K562 (cell line): ENCODE results near the gene IFT122. TPM values are rescaled to one million over a fixed set of nuclear protein-coding genes. Genes with fewer than 3 reads are reported as not detected.

Experiments
- BHLHE40 ChIP-seq: IDR thresholded peaks from 2 replicates; pipeline ENCODE4 v1.6.1; 2011; ENCODE audit warnings: low read length, improper control_type of control experiment
- DIDO1 ChIP-seq: fragments of 450-650 bp; IDR thresholded peaks from 2 replicates; pipeline ENCODE4 v1.6.1; 2016; ENCODE audit warnings: low read depth, missing biosample characterization, missing genetic modification characterization
- ETS2 ChIP-seq: IDR thresholded peaks from 2 replicates; pipeline ENCODE4 v1.6.1; 2016; ENCODE audit warnings: borderline replicate concordance, missing genetic modification characterization, mild to moderate bottlenecking, moderate library complexity, missing compliant biosample characterization; ENCODE audit not compliant: poor library complexity, severe bottlenecking
- EWSR1 ChIP-seq: fragments of 450-650 bp; IDR thresholded peaks from 2 replicates; pipeline ENCODE4 v1.6.1; 2018; ENCODE audit warnings: borderline replicate concordance, mild to moderate bottlenecking, low read depth, moderate library complexity; ENCODE audit not compliant: partially characterized antibody
- KDM4B ChIP-seq, 2 experiments: fragments of 450-650 bp in 1 of 2; sonication (generic) in 1 of 2; IDR thresholded peaks; 2 replicates each; pipeline ENCODE4 v1.6.1; 2016 to 2017; ENCODE audit warnings: borderline replicate concordance in 2 of 2, antibody characterized with exemption in 1 of 2, low read depth in 1 of 2, mild to moderate bottlenecking in 1 of 2
- L3MBTL2 ChIP-seq: fragments of 450-650 bp; IDR thresholded peaks from 2 replicates; pipeline ENCODE4 v1.6.1; 2016; ENCODE audit warnings: mild to moderate bottlenecking, moderate library complexity
- MAZ ChIP-seq, 2 experiments: fragments of 450-650 bp in 1 of 2; sonication (generic) in 1 of 2; formaldehyde crosslinking; IDR thresholded peaks in 1 of 2; conservative IDR thresholded peaks in 1 of 2; 2 replicates each; pipeline versions ENCODE4 v1.4.0 to v1.5.0; 2020; ENCODE audit warnings: mild to moderate bottlenecking in 1 of 2, missing genetic modification reagents in 1 of 2
- MTA1 ChIP-seq: fragments of 450-650 bp; IDR thresholded peaks from 2 replicates; pipeline ENCODE4 v1.6.1; 2017; ENCODE audit warnings: borderline replicate concordance
- PHB ChIP-seq: fragments of 250-450 bp; sonication (Bioruptor Pico); IDR thresholded peaks from 2 replicates; pipeline ENCODE4 v1.5.0; 2021
- SUPT5H ChIP-seq: fragments of 450-650 bp; IDR thresholded peaks from 2 replicates; pipeline ENCODE4 v1.6.1; 2016
- ZNF224 ChIP-seq: sonication (generic); formaldehyde crosslinking; IDR thresholded peaks from 2 replicates; pipeline ENCODE4 v1.8.0; 2022; ENCODE audit warnings: mild to moderate bottlenecking, missing genetic modification reagents
- ZNF699 ChIP-seq: fragments of 250-450 bp; sonication (Bioruptor Pico); IDR thresholded peaks from 2 replicates; pipeline ENCODE4 v1.8.0; 2021; ENCODE audit warnings: mild to moderate bottlenecking, moderate library complexity; ENCODE audit not compliant: insufficient replicate concordance
- ZNF717 ChIP-seq: fragments of 250-450 bp; sonication (Bioruptor Pico); IDR thresholded peaks from 2 replicates; pipeline ENCODE4 v1.5.0; 2021
- polyA plus RNA-seq, 8 experiments: library from polyadenylated mRNA; depleted of rRNA in 4 of 8; stranded (reverse) in 5 of 8; unstranded in 3 of 8; fragments of >200 nt; fragmentation: Nextera tagmentation in 2 of 8; fragmentation: Illumina TruSeq in 1 of 8; extraction: Ambion mirVana in 2 of 8; extraction: Trizol in 1 of 8; gene quantifications; 2 replicates each; pipeline versions ENCODE4 v1.2.1 to v1.2.3, GENCODE V29; 2011 to 2014; ENCODE audit warnings: inconsistent platforms in 1 of 8, missing spikeins in 1 of 8
- total RNA-seq, 7 experiments: library from RNA; depleted of rRNA in 6 of 7; stranded (reverse); fragments of >200 nt in 6 of 7; fragmentation: Illumina TruSeq in 2 of 7; extraction: Trizol in 2 of 7; gene quantifications; 2 replicates each; pipeline versions ENCODE4 v1.2.1 to v1.2.3, GENCODE V29; 2011 to 2021; ENCODE audit warnings: low replicate concordance in 1 of 7
- TF ChIP-seq, protein P1 (sequence below), 2 experiments: fragments of 150-350 bp in 1 of 2; IDR thresholded peaks; 2 replicates each; pipeline ENCODE4 v1.6.1; 2012 to 2016; ENCODE audit warnings: low read depth in 2 of 2, low read length in 2 of 2, mild to moderate bottlenecking in 1 of 2, moderate library complexity in 1 of 2
- TF ChIP-seq, protein P2 (sequence below): fragments of 200-800 bp; sonication (Bioruptor generic); IDR thresholded peaks from 2 replicates; pipeline ENCODE4 v1.6.1; 2017; ENCODE audit warnings: missing genetic modification characterization, missing compliant biosample characterization
- TF ChIP-seq, protein P3 (sequence below), 3 experiments: fragments of 200-800 bp in 1 of 3; fragments of 250-450 bp in 1 of 3; fragments of 450-650 bp in 1 of 3; sonication (Bioruptor Pico) in 1 of 3; sonication (Bioruptor generic) in 1 of 3; formaldehyde crosslinking in 1 of 3; IDR thresholded peaks; 2 replicates each; pipeline versions ENCODE4 v1.6.1 to v1.8.0; 2016 to 2022; ENCODE audit warnings: mild to moderate bottlenecking in 2 of 3, missing genetic modification characterization in 2 of 3, missing compliant biosample characterization in 1 of 3, moderate library complexity in 1 of 3
- TF ChIP-seq, protein P4 (sequence below): sonication (generic); formaldehyde crosslinking; IDR thresholded peaks from 2 replicates; pipeline ENCODE4 v1.8.0; 2022; ENCODE audit warnings: mild to moderate bottlenecking, missing genetic modification reagents

Gene IFT122
- total and polyA plus RNA-seq, 9 of the 15 experiments (the other 6 are each of a cell fraction or from before 2014, with no cell fraction given): 2.4 to 11.5 (median 7.7) TPM

DNA sequence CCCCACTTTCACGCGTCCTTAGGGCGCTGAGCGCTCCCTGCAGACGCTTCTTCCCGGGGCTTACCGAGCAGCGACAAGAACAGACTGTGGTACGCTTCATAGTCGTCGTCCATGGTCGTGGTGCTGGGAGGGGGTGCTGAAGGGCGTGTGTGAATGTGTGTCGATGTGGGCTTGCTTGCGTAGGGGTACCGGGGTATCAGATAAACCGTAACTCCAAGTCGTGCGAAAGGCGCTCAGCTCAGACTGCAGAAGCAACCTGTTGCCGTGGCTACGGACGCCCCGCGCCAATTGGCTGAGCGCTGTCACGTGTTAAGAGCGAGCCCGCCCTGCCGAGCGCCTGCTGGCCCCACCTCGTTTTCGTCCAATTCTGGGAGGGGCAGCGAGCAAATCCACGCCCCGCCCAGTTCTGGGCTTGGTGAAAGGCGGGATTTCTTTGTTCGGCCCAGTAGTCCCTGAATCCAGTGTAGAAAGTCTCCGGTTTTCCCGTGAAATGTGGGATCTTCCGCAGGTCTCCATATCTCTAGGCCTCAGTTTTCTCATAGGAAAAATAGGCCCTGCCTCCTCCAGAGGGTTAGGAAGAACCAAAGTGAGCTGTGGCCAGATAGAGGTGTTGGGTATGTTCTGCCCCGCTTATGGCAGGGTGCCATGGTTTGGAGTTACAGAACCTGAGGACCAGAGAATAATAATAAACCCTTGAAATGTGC is 11.5 kb upstream of the IFT122 start, which contains the start of gene EFCAB12 (continued):
- TF ChIP-seq, protein P1, sequence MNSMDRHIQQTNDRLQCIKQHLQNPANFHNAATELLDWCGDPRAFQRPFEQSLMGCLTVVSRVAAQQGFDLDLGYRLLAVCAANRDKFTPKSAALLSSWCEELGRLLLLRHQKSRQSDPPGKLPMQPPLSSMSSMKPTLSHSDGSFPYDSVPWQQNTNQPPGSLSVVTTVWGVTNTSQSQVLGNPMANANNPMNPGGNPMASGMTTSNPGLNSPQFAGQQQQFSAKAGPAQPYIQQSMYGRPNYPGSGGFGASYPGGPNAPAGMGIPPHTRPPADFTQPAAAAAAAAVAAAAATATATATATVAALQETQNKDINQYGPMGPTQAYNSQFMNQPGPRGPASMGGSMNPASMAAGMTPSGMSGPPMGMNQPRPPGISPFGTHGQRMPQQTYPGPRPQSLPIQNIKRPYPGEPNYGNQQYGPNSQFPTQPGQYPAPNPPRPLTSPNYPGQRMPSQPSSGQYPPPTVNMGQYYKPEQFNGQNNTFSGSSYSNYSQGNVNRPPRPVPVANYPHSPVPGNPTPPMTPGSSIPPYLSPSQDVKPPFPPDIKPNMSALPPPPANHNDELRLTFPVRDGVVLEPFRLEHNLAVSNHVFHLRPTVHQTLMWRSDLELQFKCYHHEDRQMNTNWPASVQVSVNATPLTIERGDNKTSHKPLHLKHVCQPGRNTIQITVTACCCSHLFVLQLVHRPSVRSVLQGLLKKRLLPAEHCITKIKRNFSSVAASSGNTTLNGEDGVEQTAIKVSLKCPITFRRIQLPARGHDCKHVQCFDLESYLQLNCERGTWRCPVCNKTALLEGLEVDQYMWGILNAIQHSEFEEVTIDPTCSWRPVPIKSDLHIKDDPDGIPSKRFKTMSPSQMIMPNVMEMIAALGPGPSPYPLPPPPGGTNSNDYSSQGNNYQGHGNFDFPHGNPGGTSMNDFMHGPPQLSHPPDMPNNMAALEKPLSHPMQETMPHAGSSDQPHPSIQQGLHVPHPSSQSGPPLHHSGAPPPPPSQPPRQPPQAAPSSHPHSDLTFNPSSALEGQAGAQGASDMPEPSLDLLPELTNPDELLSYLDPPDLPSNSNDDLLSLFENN (IDR thresholded peaks at IDR 0.05; ENCODE audit: low read depth in 2 of 2, low read length in 2 of 2): no peak
- TF ChIP-seq KDM4B (IDR thresholded peaks at IDR 0.05; ENCODE audit: borderline replicate concordance in 2 of 2, low read depth in 1 of 2) (0 out of 4 replicates have a peak, but pooled peaks of 1 of the 2 experiments have one; percentile 30), L3MBTL2 (0 out of 2 replicates have a peak, but pooled peaks have one; percentile 7), DIDO1 (tag) (no peak), ETS2 (tag) (no peak), SUPT5H (peak; percentile 52; the same call in 1 of the 2 replicates), EWSR1 (no peak), MAZ (CRISPR knock-in tag; conservative IDR thresholded peaks at IDR 0.05 in 1 of 2, IDR thresholded peaks at IDR 0.05 in 1 of 2) (peak; percentile 48 to 57; a peak in 3 of 4 replicates), BHLHE40 (peak; percentile 53), ZNF224 (CRISPR knock-in tag) (no peak), ZNF717 (no peak), PHB (CRISPR knock-in tag) (no peak), ZNF699 (CRISPR knock-in tag) (no peak), MTA1 (no peak)
- TF ChIP-seq, protein P2, sequence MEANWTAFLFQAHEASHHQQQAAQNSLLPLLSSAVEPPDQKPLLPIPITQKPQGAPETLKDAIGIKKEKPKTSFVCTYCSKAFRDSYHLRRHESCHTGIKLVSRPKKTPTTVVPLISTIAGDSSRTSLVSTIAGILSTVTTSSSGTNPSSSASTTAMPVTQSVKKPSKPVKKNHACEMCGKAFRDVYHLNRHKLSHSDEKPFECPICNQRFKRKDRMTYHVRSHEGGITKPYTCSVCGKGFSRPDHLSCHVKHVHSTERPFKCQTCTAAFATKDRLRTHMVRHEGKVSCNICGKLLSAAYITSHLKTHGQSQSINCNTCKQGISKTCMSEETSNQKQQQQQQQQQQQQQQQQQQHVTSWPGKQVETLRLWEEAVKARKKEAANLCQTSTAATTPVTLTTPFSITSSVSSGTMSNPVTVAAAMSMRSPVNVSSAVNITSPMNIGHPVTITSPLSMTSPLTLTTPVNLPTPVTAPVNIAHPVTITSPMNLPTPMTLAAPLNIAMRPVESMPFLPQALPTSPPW (CRISPR knock-in tag): peak; percentile 65
- TF ChIP-seq, protein P3, sequence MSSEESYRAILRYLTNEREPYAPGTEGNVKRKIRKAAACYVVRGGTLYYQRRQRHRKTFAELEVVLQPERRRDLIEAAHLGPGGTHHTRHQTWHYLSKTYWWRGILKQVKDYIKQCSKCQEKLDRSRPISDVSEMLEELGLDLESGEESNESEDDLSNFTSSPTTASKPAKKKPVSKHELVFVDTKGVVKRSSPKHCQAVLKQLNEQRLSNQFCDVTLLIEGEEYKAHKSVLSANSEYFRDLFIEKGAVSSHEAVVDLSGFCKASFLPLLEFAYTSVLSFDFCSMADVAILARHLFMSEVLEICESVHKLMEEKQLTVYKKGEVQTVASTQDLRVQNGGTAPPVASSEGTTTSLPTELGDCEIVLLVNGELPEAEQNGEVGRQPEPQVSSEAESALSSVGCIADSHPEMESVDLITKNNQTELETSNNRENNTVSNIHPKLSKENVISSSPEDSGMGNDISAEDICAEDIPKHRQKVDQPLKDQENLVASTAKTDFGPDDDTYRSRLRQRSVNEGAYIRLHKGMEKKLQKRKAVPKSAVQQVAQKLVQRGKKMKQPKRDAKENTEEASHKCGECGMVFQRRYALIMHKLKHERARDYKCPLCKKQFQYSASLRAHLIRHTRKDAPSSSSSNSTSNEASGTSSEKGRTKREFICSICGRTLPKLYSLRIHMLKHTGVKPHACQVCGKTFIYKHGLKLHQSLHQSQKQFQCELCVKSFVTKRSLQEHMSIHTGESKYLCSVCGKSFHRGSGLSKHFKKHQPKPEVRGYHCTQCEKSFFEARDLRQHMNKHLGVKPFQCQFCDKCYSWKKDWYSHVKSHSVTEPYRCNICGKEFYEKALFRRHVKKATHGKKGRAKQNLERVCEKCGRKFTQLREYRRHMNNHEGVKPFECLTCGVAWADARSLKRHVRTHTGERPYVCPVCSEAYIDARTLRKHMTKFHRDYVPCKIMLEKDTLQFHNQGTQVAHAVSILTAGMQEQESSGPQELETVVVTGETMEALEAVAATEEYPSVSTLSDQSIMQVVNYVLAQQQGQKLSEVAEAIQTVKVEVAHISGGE (CRISPR knock-in tag; IDR thresholded peaks at IDR 0.05): no peak
- TF ChIP-seq, protein P4, sequence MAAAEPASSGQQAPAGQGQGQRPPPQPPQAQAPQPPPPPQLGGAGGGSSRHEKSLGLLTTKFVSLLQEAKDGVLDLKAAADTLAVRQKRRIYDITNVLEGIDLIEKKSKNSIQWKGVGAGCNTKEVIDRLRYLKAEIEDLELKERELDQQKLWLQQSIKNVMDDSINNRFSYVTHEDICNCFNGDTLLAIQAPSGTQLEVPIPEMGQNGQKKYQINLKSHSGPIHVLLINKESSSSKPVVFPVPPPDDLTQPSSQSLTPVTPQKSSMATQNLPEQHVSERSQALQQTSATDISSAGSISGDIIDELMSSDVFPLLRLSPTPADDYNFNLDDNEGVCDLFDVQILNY (CRISPR knock-in tag): no peak
